ENCODE data around the gene CCDC182.

The CCDC182 gene

DNA sequence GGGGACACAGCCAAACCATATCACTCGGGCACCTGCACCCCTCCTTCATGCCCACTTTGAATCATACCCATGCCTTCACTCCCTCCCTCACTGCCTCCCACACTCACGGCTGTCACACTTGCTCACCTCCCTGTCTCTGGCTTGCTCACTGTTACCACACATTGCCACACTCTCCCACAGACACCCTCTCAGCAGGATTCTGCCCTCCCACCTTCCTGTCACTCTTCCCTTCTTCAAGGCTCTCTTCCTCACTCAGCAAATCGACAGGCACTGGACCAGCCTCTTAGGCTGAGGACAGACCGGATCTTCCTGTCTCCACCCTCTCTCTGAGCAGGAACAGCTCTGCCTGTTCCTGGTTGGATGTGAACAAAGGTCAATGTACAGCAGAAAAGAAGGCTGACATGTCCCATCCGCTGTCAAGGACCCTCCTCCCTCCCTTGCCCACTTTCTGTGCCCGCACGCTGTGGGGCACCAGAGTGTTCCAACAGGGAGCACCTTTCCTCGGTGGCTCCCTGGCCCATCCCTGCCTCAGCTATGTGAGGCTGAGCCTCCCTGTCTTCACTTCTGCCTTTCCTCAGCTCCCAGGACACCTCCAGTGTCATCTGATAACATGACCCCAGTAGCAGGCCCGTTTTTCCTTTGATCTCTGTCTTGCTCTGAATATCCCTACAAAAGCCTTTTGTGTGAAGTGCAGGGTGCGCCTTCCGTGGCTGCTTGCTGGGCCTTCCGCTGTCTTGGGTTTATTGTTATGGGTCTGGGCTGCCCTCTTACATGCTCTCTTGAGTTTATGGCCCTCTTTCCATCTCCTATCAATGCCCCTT is 47.0 kb downstream of the CCDC182 start:
- TF ChIP-seq, protein P1, sequence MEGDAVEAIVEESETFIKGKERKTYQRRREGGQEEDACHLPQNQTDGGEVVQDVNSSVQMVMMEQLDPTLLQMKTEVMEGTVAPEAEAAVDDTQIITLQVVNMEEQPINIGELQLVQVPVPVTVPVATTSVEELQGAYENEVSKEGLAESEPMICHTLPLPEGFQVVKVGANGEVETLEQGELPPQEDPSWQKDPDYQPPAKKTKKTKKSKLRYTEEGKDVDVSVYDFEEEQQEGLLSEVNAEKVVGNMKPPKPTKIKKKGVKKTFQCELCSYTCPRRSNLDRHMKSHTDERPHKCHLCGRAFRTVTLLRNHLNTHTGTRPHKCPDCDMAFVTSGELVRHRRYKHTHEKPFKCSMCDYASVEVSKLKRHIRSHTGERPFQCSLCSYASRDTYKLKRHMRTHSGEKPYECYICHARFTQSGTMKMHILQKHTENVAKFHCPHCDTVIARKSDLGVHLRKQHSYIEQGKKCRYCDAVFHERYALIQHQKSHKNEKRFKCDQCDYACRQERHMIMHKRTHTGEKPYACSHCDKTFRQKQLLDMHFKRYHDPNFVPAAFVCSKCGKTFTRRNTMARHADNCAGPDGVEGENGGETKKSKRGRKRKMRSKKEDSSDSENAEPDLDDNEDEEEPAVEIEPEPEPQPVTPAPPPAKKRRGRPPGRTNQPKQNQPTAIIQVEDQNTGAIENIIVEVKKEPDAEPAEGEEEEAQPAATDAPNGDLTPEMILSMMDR (IDR thresholded peaks at IDR 0.05; ENCODE audit: low read depth, low read length): no peak
- no peak for DNase-seq (ENCODE audit: extremely low read depth, low read depth)

DNA sequence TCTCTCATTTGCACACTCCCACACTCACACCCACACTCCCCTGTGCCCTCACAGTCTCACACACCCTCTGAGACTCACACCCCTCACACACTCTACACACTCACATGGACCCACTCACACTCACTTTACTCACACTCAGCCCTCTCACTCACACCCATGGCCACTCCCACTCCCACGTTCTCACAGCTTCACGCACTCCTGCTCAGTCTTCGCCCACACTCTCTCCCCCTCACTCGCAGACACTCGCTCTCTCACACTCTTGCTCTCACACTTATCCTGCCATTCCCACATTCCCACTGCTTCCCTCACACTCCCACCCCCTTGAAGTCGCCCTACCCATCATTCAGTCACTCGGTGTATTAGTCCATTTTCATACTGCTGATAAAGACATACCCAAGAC is 47.9 kb downstream of the CCDC182 start:
- TF ChIP-seq, protein P1 (IDR thresholded peaks at IDR 0.05; ENCODE audit: low read depth, low read length): no peak
- DNase-seq (ENCODE audit: extremely low read depth, low read depth): no peak

DNA sequence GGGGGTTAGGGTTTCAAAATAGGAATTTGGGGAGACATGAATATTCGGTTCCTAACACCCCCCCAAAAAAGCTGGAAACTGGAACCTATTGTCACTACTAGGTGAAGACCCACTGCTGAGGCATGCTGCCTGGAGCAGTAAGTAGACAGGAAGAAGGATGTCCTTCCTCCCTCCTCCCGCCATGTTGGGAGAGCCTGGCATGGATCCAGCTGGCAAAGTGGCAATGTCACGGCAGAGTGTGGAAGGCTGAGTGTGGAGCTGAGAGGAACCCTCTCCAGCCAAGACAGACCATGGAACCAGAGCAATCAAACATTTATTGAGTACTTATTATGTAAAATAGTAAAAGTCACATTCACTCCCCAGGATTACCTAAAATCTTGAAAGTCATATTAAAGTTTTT is 49.0 kb downstream of the CCDC182 start:
- DNase-seq (ENCODE audit: extremely low read depth, low read depth): no peak
- TF ChIP-seq, protein P1 (IDR thresholded peaks at IDR 0.05; ENCODE audit: low read depth, low read length): no peak

Measured in AG09319 (cell line).